ENCODE measurements around the gene KDM5C.

The KDM5C gene

DNA sequence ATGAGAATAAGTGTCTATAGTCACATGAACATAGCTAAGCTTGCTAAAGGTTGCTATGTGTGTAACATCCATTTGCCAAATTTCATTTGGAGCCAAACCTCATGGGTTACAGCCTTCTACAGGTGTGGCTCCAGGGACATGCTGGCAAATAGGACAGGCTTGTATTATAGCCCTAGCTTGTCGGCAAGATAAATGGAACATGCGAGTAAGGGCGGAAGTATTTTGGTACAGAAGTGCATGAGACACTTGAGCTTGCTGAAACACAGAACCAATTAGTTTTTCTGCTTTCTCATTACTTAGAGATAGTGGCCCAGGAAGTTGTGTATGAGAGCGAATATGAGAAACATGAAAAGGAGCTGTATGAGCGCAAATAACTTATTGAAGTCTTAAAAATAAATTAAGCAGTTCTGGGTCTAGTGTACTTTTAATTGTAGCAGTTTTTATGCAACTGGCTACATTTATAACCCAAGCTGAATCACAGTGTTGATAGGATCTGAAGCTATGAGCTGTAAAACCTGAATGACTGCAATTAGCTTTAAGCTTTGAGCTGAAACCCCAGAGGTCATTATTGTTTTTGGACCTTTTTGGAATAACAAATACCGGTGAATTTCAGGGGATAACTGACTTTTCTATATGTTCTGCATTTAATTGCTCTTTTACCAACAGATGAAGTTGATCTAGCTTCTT is 64.6 kb downstream of the KDM5C start:
- TF ChIP-seq EGR1 (IDR thresholded peaks at IDR 0.05) (no peak), TEAD4 (IDR thresholded peaks at IDR 0.05) (no peak), FOXM1 (IDR thresholded peaks at IDR 0.05; ENCODE audit: borderline replicate concordance, low read depth) (no peak)
- TF ChIP-seq, protein P1, sequence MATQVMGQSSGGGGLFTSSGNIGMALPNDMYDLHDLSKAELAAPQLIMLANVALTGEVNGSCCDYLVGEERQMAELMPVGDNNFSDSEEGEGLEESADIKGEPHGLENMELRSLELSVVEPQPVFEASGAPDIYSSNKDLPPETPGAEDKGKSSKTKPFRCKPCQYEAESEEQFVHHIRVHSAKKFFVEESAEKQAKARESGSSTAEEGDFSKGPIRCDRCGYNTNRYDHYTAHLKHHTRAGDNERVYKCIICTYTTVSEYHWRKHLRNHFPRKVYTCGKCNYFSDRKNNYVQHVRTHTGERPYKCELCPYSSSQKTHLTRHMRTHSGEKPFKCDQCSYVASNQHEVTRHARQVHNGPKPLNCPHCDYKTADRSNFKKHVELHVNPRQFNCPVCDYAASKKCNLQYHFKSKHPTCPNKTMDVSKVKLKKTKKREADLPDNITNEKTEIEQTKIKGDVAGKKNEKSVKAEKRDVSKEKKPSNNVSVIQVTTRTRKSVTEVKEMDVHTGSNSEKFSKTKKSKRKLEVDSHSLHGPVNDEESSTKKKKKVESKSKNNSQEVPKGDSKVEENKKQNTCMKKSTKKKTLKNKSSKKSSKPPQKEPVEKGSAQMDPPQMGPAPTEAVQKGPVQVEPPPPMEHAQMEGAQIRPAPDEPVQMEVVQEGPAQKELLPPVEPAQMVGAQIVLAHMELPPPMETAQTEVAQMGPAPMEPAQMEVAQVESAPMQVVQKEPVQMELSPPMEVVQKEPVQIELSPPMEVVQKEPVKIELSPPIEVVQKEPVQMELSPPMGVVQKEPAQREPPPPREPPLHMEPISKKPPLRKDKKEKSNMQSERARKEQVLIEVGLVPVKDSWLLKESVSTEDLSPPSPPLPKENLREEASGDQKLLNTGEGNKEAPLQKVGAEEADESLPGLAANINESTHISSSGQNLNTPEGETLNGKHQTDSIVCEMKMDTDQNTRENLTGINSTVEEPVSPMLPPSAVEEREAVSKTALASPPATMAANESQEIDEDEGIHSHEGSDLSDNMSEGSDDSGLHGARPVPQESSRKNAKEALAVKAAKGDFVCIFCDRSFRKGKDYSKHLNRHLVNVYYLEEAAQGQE (IDR thresholded peaks at IDR 0.05; ENCODE audit: low read depth) = no peak
- TF ChIP-seq, protein P2, sequence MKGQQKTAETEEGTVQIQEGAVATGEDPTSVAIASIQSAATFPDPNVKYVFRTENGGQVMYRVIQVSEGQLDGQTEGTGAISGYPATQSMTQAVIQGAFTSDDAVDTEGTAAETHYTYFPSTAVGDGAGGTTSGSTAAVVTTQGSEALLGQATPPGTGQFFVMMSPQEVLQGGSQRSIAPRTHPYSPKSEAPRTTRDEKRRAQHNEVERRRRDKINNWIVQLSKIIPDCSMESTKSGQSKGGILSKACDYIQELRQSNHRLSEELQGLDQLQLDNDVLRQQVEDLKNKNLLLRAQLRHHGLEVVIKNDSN (IDR thresholded peaks at IDR 0.05) = no peak
- TF ChIP-seq, protein P3, sequence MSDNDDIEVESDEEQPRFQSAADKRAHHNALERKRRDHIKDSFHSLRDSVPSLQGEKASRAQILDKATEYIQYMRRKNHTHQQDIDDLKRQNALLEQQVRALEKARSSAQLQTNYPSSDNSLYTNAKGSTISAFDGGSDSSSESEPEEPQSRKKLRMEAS (IDR thresholded peaks at IDR 0.05) = no peak

DNA sequence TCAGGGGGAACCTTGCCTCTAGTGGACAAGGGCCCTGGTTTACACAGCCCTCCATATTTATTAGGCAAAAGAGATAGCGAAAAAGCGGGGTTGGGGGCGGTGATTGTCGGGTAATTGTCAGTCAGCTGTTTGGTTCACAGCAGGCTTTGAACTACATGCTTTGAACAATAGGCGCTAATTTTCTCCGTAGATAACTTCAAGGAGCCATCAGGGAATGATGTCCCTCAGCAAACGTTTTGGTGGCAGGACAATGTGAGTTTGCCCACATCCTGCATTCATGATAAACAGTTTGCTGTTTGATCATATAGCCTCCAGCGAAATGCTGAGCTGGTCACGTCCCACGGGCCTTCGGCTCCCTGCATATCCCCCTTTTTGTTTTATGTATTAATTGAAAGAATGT is 65.8 kb downstream of the KDM5C start:
- no peak for TF ChIP-seq CREB1 (IDR thresholded peaks at IDR 0.05; ENCODE audit: low read depth)
- TF ChIP-seq, protein P1 (IDR thresholded peaks at IDR 0.05; ENCODE audit: low read depth) = no peak
- no peak for TF ChIP-seq EP300 (IDR thresholded peaks at IDR 0.05; ENCODE audit: borderline replicate concordance)
- no peak for TF ChIP-seq RAD21 (IDR thresholded peaks at IDR 0.05; ENCODE audit: low read depth)
- TF ChIP-seq TAF1 (IDR thresholded peaks at IDR 0.05; ENCODE audit: low read depth) = no peak
- TF ChIP-seq YY1 (IDR thresholded peaks at IDR 0.05; ENCODE audit: low read depth) = no peak
- TF ChIP-seq TCF12 (IDR thresholded peaks at IDR 0.05; ENCODE audit: low read depth) = no peak
- no peak for TF ChIP-seq TEAD4 (IDR thresholded peaks at IDR 0.05)

DNA sequence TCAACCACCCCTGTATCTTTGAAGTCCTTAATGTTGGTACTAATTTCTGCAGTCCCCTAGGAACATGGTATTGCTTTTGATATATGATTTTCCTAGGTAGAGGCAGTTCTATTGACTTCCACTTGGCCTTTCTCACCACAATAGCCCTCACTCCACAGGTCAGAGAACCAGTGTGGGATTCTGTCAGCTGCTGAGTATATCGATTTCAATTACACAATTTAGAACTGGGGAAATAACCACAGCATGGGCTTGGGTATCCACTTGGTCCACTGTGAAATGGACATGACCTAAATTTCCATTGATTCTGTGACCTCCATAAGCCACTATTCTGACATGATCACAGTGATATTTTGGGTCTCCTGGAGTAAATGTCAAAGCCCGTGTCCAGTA is 68.8 kb downstream of the KDM5C start:
- no peak for TF ChIP-seq NFIC (IDR thresholded peaks at IDR 0.05)
- TF ChIP-seq, protein P1 (IDR thresholded peaks at IDR 0.05; ENCODE audit: low read depth) = no peak
- TF ChIP-seq, protein P3 (IDR thresholded peaks at IDR 0.05) = no peak
- TF ChIP-seq, protein P2 (IDR thresholded peaks at IDR 0.05) = no peak
- TF ChIP-seq EGR1 (IDR thresholded peaks at IDR 0.05) = no peak
- no peak for TF ChIP-seq CEBPB (IDR thresholded peaks at IDR 0.05)
- no peak for TF ChIP-seq FOXM1 (IDR thresholded peaks at IDR 0.05; ENCODE audit: borderline replicate concordance, low read depth)
- no peak for TF ChIP-seq CREB1 (IDR thresholded peaks at IDR 0.05; ENCODE audit: low read depth)
- no peak for TF ChIP-seq TAF1 (IDR thresholded peaks at IDR 0.05; ENCODE audit: low read depth)
- no peak for TF ChIP-seq ZBTB7A (IDR thresholded peaks at IDR 0.05; ENCODE audit: low read depth)
- no peak for TF ChIP-seq RAD21 (IDR thresholded peaks at IDR 0.05; ENCODE audit: low read depth)
- no peak for TF ChIP-seq TEAD4 (IDR thresholded peaks at IDR 0.05)
- TF ChIP-seq TCF12 (IDR thresholded peaks at IDR 0.05; ENCODE audit: low read depth) = no peak
- no peak for TF ChIP-seq YY1 (IDR thresholded peaks at IDR 0.05; ENCODE audit: low read depth)
- TF ChIP-seq EP300 (IDR thresholded peaks at IDR 0.05; ENCODE audit: borderline replicate concordance) = no peak

DNA sequence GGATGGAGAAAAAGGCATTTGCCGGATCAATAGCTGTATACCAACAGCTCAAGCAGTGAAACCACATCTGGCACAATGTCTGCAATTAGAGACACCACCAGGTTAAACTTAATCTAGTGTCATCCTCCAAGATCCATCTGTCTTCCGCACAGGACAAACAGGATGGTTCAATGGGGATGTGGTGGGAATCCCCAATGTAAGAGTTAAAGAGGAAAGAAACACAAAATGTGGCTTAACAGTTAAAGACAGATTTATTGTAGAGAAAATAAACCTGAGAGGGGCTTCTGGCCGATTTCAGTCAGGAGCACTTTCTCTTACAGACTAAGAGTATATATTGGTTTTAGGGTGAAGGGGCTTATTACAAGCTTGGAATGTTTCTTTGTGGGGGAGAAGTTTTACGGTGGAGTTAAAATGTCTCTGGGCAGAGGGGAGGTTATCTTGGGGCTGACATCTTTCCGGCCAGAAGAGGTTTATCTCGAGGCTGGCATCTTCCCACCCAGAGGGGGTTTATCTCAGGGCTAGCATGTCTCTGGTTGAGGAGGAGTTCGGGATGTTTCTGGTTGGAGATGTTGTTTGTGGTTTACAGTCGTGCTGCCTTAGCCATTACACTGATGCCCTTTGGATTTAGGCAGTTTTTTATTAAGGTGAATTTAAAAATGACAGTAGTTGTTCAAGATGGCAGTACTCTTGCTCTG is 69.3 kb downstream of the KDM5C start:
- TF ChIP-seq FOXM1 (IDR thresholded peaks at IDR 0.05; ENCODE audit: borderline replicate concordance, low read depth) = no peak
- no peak for TF ChIP-seq RAD21 (IDR thresholded peaks at IDR 0.05; ENCODE audit: low read depth)
- no peak for TF ChIP-seq TCF12 (IDR thresholded peaks at IDR 0.05; ENCODE audit: low read depth)
- no peak for TF ChIP-seq TEAD4 (IDR thresholded peaks at IDR 0.05)
- TF ChIP-seq TAF1 (IDR thresholded peaks at IDR 0.05; ENCODE audit: low read depth) = no peak
